NCI-H460 (cell line): ENCODE results near the gene FXYD3. TPM values are rescaled to one million over a fixed set of nuclear protein-coding genes. Genes with fewer than 3 reads are reported as not detected.
A peak's percentile ranks its signal among the peaks of the same experiment; 100 is the strongest.
"Not testable (repeated sequence)": the region's sequence is repeated elsewhere in the genome, so short reads cannot be mapped to it uniquely, and the experiment has no call there.

Source experiments
- DNase-seq: peaks from one replicate; pipeline ENCODE4 v3.0.0-alpha.2; 2016; ENCODE audit warnings: low read depth; ENCODE audit errors: extremely low read depth
- total RNA-seq: library from RNA; depleted of rRNA; stranded (reverse); fragments of >200 nt; shearing (Covaris generic); gene quantifications from 2 replicates; pipeline ENCODE4 v1.2.3, GENCODE V29; 2014

FXYD3 gene
- total RNA-seq, 1 experiment from 2014 or later, result not detected

- no peak for DNase-seq
Observed at GRCh38 chr19:35085947-35086346, 29.7 kb upstream of the FXYD3 start.

GRCh38 chr19:35086455-35086854 lies 29.2 kb upstream of the FXYD3 start:
- no peak for DNase-seq

- no peak for DNase-seq
Observed at GRCh38 chr19:35087393-35087792, 28.2 kb upstream of the FXYD3 start.

- DNase-seq, result no peak
Observed at GRCh38 chr19:35088131-35088913, 27.3 kb upstream of the FXYD3 start.

GRCh38 chr19:35089554-35089953 lies 26.1 kb upstream of the FXYD3 start:
- no peak for DNase-seq

GRCh38 chr19:35090160-35090505 lies 25.5 kb upstream of the FXYD3 start:
- no peak for DNase-seq

GRCh38 chr19:35090506-35091214 lies 25.0 kb upstream of the FXYD3 start:
- peak; percentile 43 for DNase-seq

GRCh38 chr19:35093430-35093829 lies 22.2 kb upstream of the FXYD3 start:
- no peak for DNase-seq

- no peak for DNase-seq
Observed at GRCh38 chr19:35093941-35094647, 21.5 kb upstream of the FXYD3 start.

- DNase-seq, result no peak
Observed at GRCh38 chr19:35094656-35095055, 21.0 kb upstream of the FXYD3 start.

GRCh38 chr19:35095667-35096368 lies 19.8 kb upstream of the FXYD3 start:
- no peak for DNase-seq

- no peak for DNase-seq
Observed at GRCh38 chr19:35098413-35099049, 17.1 kb upstream of the FXYD3 start.

- no peak for DNase-seq
Observed at GRCh38 chr19:35099155-35099896, 16.3 kb upstream of the FXYD3 start.

GRCh38 chr19:35099897-35100275 lies 15.7 kb upstream of the FXYD3 start:
- DNase-seq, result no peak

- no peak for DNase-seq
Observed at GRCh38 chr19:35100588-35101533, 14.8 kb upstream of the FXYD3 start.

- DNase-seq, result not testable (repeated sequence)
Observed at GRCh38 chr19:35101949-35102348, 13.7 kb upstream of the FXYD3 start.

- DNase-seq, result not testable (repeated sequence)
Observed at GRCh38 chr19:35103614-35104013, 12.0 kb upstream of the FXYD3 start.

- no peak for DNase-seq
Observed at GRCh38 chr19:35104361-35104760, 11.3 kb upstream of the FXYD3 start.

- DNase-seq, result no peak
Observed at GRCh38 chr19:35105047-35105410, 10.6 kb upstream of the FXYD3 start.
